MM.1S (cell line): ENCODE data around the gene ATP11B.

Experiments
- DNase-seq: peaks from one replicate; pipeline ENCODE4 v3.0.0-alpha.2; 2015
- H2AFZ ChIP-seq: fragments of 300-600 bp; sonication (generic); 2 replicates; pipeline ENCODE4 v1.6.0; 2016; ENCODE audit warnings: antibody characterized with exemption, low read length
- H3F3A ChIP-seq: fragments of 300-600 bp; sonication (generic); 2 replicates; pipeline ENCODE4 v1.6.1; 2016; ENCODE audit warnings: mild to moderate bottlenecking, antibody characterized with exemption, low read length, moderate library complexity, mixed read lengths; ENCODE audit not compliant: insufficient read depth
- H3K27ac ChIP-seq: fragments of 300-600 bp; sonication (generic); 2 replicates; pipeline ENCODE4 v1.5.1; 2016; ENCODE audit warnings: mild to moderate bottlenecking, low read length
- H3K27me3 ChIP-seq: fragments of 300-600 bp; sonication (generic); replicated peaks from 2 replicates; pipeline ENCODE4 v1.6.0; 2016; ENCODE audit warnings: low read length; ENCODE audit not compliant: insufficient read depth
- H3K36me3 ChIP-seq: fragments of 300-600 bp; sonication (generic); replicated peaks from 2 replicates; pipeline ENCODE4 v1.6.1; 2016; ENCODE audit warnings: mild to moderate bottlenecking, low read length, mixed read lengths; ENCODE audit not compliant: insufficient read depth
- H3K4me1 ChIP-seq: fragments of 300-600 bp; sonication (generic); 2 replicates; pipeline ENCODE4 v1.6.1; 2016; ENCODE audit warnings: low read length, mixed read lengths
- H3K4me2 ChIP-seq: fragments of 300-600 bp; sonication (generic); 2 replicates; pipeline ENCODE4 v1.6.0; 2016; ENCODE audit warnings: low read depth, low read length
- H3K4me3 ChIP-seq: fragments of 300-600 bp; sonication (generic); 2 replicates; pipeline ENCODE4 v1.5.1; 2016; ENCODE audit warnings: low read length, mixed read lengths
- H3K79me2 ChIP-seq: fragments of 300-600 bp; sonication (generic); 2 replicates; pipeline ENCODE4 v1.6.1; 2016; ENCODE audit warnings: mixed run types, low read length, mixed read lengths
- H3K9ac ChIP-seq: fragments of 300-600 bp; sonication (generic); 2 replicates; pipeline ENCODE4 v1.6.1; 2016; ENCODE audit warnings: low read length, mixed read lengths
- H3K9me2 ChIP-seq: fragments of 300-600 bp; sonication (generic); replicated peaks from 2 replicates; pipeline ENCODE4 v1.6.1; 2016; ENCODE audit warnings: mild to moderate bottlenecking, low read length, mixed read lengths; ENCODE audit not compliant: insufficient read depth
- H3K9me3 ChIP-seq: fragments of 300-600 bp; sonication (generic); replicated peaks from 2 replicates; pipeline ENCODE4 v1.6.1; 2016; ENCODE audit warnings: mild to moderate bottlenecking, low read length, mixed read lengths; ENCODE audit not compliant: insufficient read depth
- H4K20me1 ChIP-seq: fragments of 300-600 bp; sonication (generic); 2 replicates; pipeline ENCODE4 v1.6.1; 2016; ENCODE audit warnings: mild to moderate bottlenecking, low read length, moderate library complexity, mixed read lengths; ENCODE audit not compliant: insufficient read depth
- EZH2 ChIP-seq: fragments of 300-600 bp; sonication (generic); optimal IDR thresholded peaks from 2 replicates; pipeline ENCODE3; 2017; ENCODE audit warnings: low read depth, mild to moderate bottlenecking, antibody characterized with exemption, low read length, mixed read lengths
- EZH2phosphoT487 ChIP-seq: fragments of 300-600 bp; sonication (generic); IDR thresholded peaks from 2 replicates; pipeline ENCODE4 v1.6.1; 2018; ENCODE audit warnings: antibody characterized with exemption, low read length
- TF ChIP-seq, protein P1 (sequence below): fragments of 300-600 bp; sonication (generic); IDR thresholded peaks from 2 replicates; pipeline ENCODE4 v1.5.1; 2016; ENCODE audit warnings: antibody characterized with exemption, low read length, mixed read lengths

Gene ATP11B

DNA sequence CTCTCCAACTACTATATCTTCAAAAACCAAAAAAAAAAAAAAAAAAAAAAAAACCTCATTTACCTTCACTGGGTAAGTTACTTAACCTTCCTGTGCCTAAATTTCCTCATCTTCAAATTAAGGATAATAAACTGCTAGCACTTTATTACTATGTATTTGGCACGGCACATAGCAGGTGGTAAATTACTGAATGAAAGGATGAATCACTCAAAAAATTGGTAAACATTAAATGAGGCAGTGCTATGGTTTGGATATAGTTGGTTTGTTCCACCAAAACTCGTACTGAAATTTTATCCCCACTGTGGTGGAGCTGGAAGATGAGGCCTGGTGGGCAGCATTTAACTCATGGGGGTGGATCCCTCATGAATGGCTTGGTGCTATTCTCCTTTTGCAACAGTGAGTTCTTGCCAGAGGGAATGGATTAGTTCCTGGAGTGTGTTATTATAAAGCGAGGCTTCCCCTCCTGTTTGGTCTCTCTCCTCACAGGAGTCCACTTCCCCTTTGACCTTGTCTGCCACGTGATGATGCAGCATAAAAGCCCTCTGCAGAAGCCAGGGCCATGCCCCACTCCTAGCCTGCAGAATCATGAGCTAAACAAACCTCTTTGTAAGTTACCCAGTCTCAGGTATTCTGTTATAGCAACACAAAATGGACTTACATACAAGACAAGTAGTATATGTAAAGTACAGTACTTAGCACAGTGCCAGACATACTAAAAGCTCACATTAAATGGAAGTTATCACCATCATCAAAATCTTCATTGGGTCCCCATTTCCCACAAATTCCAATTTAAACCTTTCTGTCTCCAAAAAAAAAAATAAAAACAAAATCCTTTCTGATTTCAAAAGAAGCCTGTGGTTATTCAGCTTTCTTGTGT, 166.4 kb downstream of the ATP11B start:
- H3K27ac ChIP-seq = no peak overlapping the region
- H3F3A ChIP-seq = no peaks in the 10 kb centered on the region
- peaks cover 7% of the 10 kb centered on the region; the same call in 1 of the 2 replicates for H3K36me3 ChIP-seq
- H3K9me3 ChIP-seq = no peaks in the 10 kb centered on the region
- no peak overlapping the region for H3K9ac ChIP-seq
- H2AFZ ChIP-seq = no peak overlapping the region
- H3K27me3 ChIP-seq = no peaks in the 10 kb centered on the region
- no peak overlapping the region for H3K4me2 ChIP-seq
- H3K4me1 ChIP-seq = no peaks in the 10 kb centered on the region
- H4K20me1 ChIP-seq = no peaks in the 10 kb centered on the region
- DNase-seq = no peak
- no peaks in the 10 kb centered on the region for H3K9me2 ChIP-seq
- no peak overlapping the region for H3K4me3 ChIP-seq
- TF ChIP-seq EZH2phosphoT487 = no peak
- peaks cover 8% of the 10 kb centered on the region; the same call in 1 of the 2 replicates for H3K79me2 ChIP-seq

DNA sequence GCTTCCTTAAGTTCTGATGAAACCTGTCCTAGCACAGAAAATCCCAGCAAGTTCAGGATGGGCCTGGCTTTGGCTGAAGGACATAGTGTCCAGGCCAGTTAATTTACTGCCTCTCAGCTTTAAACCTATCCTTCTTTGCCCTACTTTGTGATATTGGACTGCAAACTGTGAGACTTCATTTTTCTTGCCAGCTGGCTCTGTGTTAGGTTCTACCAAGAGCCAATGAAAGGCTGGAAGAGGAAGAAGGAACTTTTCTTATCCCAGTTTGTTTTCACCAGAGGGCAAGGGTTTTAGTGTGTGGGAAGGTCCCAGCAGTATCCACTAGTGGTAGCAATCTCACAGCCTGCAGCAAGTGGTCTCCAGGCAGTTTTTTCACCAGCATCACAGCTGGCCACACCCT, 168.9 kb downstream of the ATP11B start:
- peaks cover 29% of the 10 kb centered on the region for H3K79me2 ChIP-seq
- no peak overlapping the region for H3K9ac ChIP-seq
- no peak for DNase-seq
- H3K9me3 ChIP-seq = no peaks in the 10 kb centered on the region
- H3K9me2 ChIP-seq = no peaks in the 10 kb centered on the region
- H2AFZ ChIP-seq = no peak overlapping the region
- no peaks in the 10 kb centered on the region for H3K27me3 ChIP-seq
- no peak overlapping the region for H3K27ac ChIP-seq
- H3K36me3 ChIP-seq = peaks cover 4% of the 10 kb centered on the region; the same call in 1 of the 2 replicates
- H4K20me1 ChIP-seq = no peaks in the 10 kb centered on the region; the same call in 1 of the 2 replicates
- H3K4me1 ChIP-seq = no peaks in the 10 kb centered on the region
- H3K4me2 ChIP-seq = no peak overlapping the region
- TF ChIP-seq EZH2 (no peak), EZH2phosphoT487 (no peak)
- TF ChIP-seq, protein P1, sequence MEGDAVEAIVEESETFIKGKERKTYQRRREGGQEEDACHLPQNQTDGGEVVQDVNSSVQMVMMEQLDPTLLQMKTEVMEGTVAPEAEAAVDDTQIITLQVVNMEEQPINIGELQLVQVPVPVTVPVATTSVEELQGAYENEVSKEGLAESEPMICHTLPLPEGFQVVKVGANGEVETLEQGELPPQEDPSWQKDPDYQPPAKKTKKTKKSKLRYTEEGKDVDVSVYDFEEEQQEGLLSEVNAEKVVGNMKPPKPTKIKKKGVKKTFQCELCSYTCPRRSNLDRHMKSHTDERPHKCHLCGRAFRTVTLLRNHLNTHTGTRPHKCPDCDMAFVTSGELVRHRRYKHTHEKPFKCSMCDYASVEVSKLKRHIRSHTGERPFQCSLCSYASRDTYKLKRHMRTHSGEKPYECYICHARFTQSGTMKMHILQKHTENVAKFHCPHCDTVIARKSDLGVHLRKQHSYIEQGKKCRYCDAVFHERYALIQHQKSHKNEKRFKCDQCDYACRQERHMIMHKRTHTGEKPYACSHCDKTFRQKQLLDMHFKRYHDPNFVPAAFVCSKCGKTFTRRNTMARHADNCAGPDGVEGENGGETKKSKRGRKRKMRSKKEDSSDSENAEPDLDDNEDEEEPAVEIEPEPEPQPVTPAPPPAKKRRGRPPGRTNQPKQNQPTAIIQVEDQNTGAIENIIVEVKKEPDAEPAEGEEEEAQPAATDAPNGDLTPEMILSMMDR = no peak
- no peak overlapping the region for H3K4me3 ChIP-seq
- H3F3A ChIP-seq = no peaks in the 10 kb centered on the region

GRCh38 chr3:182964179-182964578, 170.9 kb downstream of the ATP11B start:
- TF ChIP-seq EZH2 = no peak
- TF ChIP-seq EZH2phosphoT487 = no peak
- TF ChIP-seq, protein P1 = no peak
- Histone ChIP-seq H3K27me3 (no peaks in the 10 kb centered on the region), H3K9me2 (no peaks in the 10 kb centered on the region), H3K9ac (no peak overlapping the region), H3K27ac (no peak overlapping the region), H4K20me1 (peaks cover 4% of the 10 kb centered on the region; the same call in 1 of the 2 replicates), H3K4me1 (no peaks in the 10 kb centered on the region), H3K36me3 (peaks cover 4% of the 10 kb centered on the region; the same call in 1 of the 2 replicates), H3K4me3 (no peak overlapping the region), H2AFZ (no peak overlapping the region), H3K79me2 (peaks cover 46% of the 10 kb centered on the region), H3F3A (no peaks in the 10 kb centered on the region), H3K4me2 (no peak overlapping the region), H3K9me3 (no peaks in the 10 kb centered on the region)
- no peak for DNase-seq
